Measurements from ENCODE around the gene SLC16A2.

Gene SLC16A2

GRCh38 chrX:74536832-74537371, 115.6 kb downstream of the SLC16A2 start:
- peak; percentile 4 for DNase-seq (ENCODE audit: low read depth)

GRCh38 chrX:74540635-74541249, 119.4 kb downstream of the SLC16A2 start:
- no peak for DNase-seq (ENCODE audit: low read depth)

GRCh38 chrX:74545880-74546523, 124.7 kb downstream of the SLC16A2 start:
- DNase-seq (ENCODE audit: low read depth), result no peak

- DNase-seq (ENCODE audit: low read depth), result no peak
These were observed 125.7 kb downstream of the SLC16A2 start for GRCh38 chrX:74546984-74547383.

GRCh38 chrX:74550295-74550802, 129.1 kb downstream of the SLC16A2 start:
- DNase-seq (ENCODE audit: low read depth), result no peak

GRCh38 chrX:74551934-74552333, 130.6 kb downstream of the SLC16A2 start:
- no peak for DNase-seq (ENCODE audit: low read depth)

- no peak for DNase-seq (ENCODE audit: low read depth)
These were observed 136.1 kb downstream of the SLC16A2 start for GRCh38 chrX:74557378-74557777.

GRCh38 chrX:74578137-74578536, 156.8 kb downstream of the SLC16A2 start:
- no peak for DNase-seq (ENCODE audit: low read depth)

GRCh38 chrX:74579597-74580198, 158.4 kb downstream of the SLC16A2 start:
- DNase-seq (ENCODE audit: low read depth), result no peak

All from GM04504 (cell line).